CD14-positive monocyte (primary cell): Measurements from ENCODE around the gene ATF6. TPM values are rescaled to one million over a fixed set of nuclear protein-coding genes. Genes with fewer than 3 reads are reported as not detected.

Experiments
- DNase-seq, 3 donors: peaks; one replicate each; pipeline ENCODE4 v3.0.0-alpha.2; 2011 to 2022
- H2AFZ ChIP-seq: 2 replicates; pipeline ENCODE4 v1.6.0; 2012; ENCODE audit warnings: mild to moderate bottlenecking, low read depth, low read length, inconsistent platforms; ENCODE audit not compliant: insufficient read depth, poor library complexity, severe bottlenecking
- H3K27ac ChIP-seq, 2 donors: 1 replicate in 1 of 2; 2 replicates in 1 of 2; pipeline ENCODE4 v1.5.1; 2012 to 2013; ENCODE audit warnings: low read length in 2 of 2, control low read depth in 1 of 2, inconsistent platforms in 1 of 2, low read depth in 1 of 2, mild to moderate bottlenecking in 1 of 2
- H3K27me3 ChIP-seq, 2 donors: one replicate each; pipeline versions ENCODE4 v1.6.0 to v1.6.1; 2011 to 2013; ENCODE audit warnings: low read length in 2 of 2; ENCODE audit not compliant: control insufficient read depth in 2 of 2, insufficient read depth in 2 of 2
- H3K36me3 ChIP-seq, 2 donors: replicated peaks in 1 of 2; 1 replicate in 1 of 2; 2 replicates in 1 of 2; pipeline versions ENCODE4 v1.5.1 to v1.6.1; 2012 to 2013; ENCODE audit warnings: low read length in 2 of 2, control low read depth in 1 of 2, inconsistent platforms in 1 of 2, mild to moderate bottlenecking in 1 of 2; ENCODE audit not compliant: insufficient read depth in 2 of 2, control insufficient read depth in 1 of 2
- H3K4me1 ChIP-seq, 2 donors: 1 replicate in 1 of 2; 2 replicates in 1 of 2; pipeline versions ENCODE4 v1.5.1 to v1.6.1; 2012 to 2013; ENCODE audit warnings: low read length in 2 of 2, control low read depth in 1 of 2, inconsistent platforms in 1 of 2, mild to moderate bottlenecking in 1 of 2, moderate library complexity in 1 of 2; ENCODE audit not compliant: insufficient read depth in 2 of 2, control insufficient read depth in 1 of 2
- H3K4me2 ChIP-seq: replicated peaks from 2 replicates; pipeline ENCODE3; 2012; ENCODE audit warnings: low read length, moderate library complexity, mild to moderate bottlenecking; ENCODE audit not compliant: poor library complexity, severe bottlenecking; ENCODE audit errors: extremely low read depth
- H3K4me3 ChIP-seq, 3 experiments: fragments of 200-600 bp in 1 of 3; sonication (generic) in 1 of 3; replicated peaks in 1 of 3; 1 replicate in 2 of 3; 2 replicates in 1 of 3; pipeline ENCODE4 v1.5.1; 2011 to 2013; ENCODE audit warnings: low read length in 3 of 3, mild to moderate bottlenecking in 3 of 3, control low read depth in 2 of 3, low read depth in 2 of 3, inconsistent platforms in 1 of 3, moderate library complexity in 1 of 3
- H3K79me2 ChIP-seq: 2 replicates; pipeline ENCODE4 v1.6.0; 2012; ENCODE audit warnings: mild to moderate bottlenecking, control low read depth, inconsistent platforms, low read length, moderate library complexity; ENCODE audit not compliant: insufficient read depth
- H3K9ac ChIP-seq: 2 replicates; pipeline ENCODE4 v1.6.0; 2017; ENCODE audit warnings: low read length, mild to moderate bottlenecking; ENCODE audit not compliant: insufficient read depth, poor library complexity, severe bottlenecking
- H3K9me3 ChIP-seq, 2 donors: replicated peaks in 1 of 2; 1 replicate in 1 of 2; 2 replicates in 1 of 2; pipeline versions ENCODE4 v1.5.1 to v1.6.1; 2012 to 2013; ENCODE audit warnings: low read length in 2 of 2, control low read depth in 1 of 2; ENCODE audit not compliant: control insufficient read depth in 1 of 2, insufficient read depth in 1 of 2
- H4K20me1 ChIP-seq: 2 replicates; pipeline ENCODE4 v1.6.0; 2012; ENCODE audit warnings: mild to moderate bottlenecking, low read length, control low read depth, moderate library complexity; ENCODE audit not compliant: insufficient read depth
- H3K27ac Mint-ChIP-seq, 7 donors: one replicate each; pipeline ENCODE4 v1.8.0; 2020; ENCODE audit warnings: mild to moderate bottlenecking in 7 of 7, mixed read lengths in 7 of 7, moderate library complexity in 6 of 7, inconsistent platforms in 2 of 7
- H3K27me3 Mint-ChIP-seq, 3 donors: one replicate each; pipeline ENCODE4 v1.8.0; 2021 to 2022; ENCODE audit warnings: low read depth in 3 of 3, mild to moderate bottlenecking in 3 of 3, mixed read lengths in 3 of 3, moderate library complexity in 3 of 3, inconsistent platforms in 1 of 3
- H3K36me3 Mint-ChIP-seq, 2 donors: one replicate each; pipeline ENCODE4 v1.8.0; 2020; ENCODE audit warnings: mixed read lengths in 2 of 2, inconsistent platforms in 1 of 2, mild to moderate bottlenecking in 1 of 2
- H3K4me1 Mint-ChIP-seq: one replicate; pipeline ENCODE4 v1.8.0; 2020; ENCODE audit warnings: mild to moderate bottlenecking, mixed read lengths
- H3K4me3 Mint-ChIP-seq, 2 donors: one replicate each; pipeline ENCODE4 v1.8.0; 2020; ENCODE audit warnings: mild to moderate bottlenecking in 2 of 2, mixed read lengths in 2 of 2, moderate library complexity in 1 of 2
- H3K9me3 Mint-ChIP-seq, 7 donors: one replicate each; pipeline ENCODE4 v1.8.0; 2020 to 2022; ENCODE audit warnings: mixed read lengths in 7 of 7, mild to moderate bottlenecking in 6 of 7, moderate library complexity in 6 of 7, inconsistent platforms in 2 of 7
- CTCF ChIP-seq: fragments of 200-600 bp; IDR thresholded peaks from one replicate; pipeline ENCODE4 v1.8.0; 2022; ENCODE audit warnings: antibody characterized with exemption, mild to moderate bottlenecking
- WGBS: methylation state at CpG from one replicate; pipeline ENCODE4 v1.1.5; 2013; ENCODE audit warnings: missing lambda C conversion rate; ENCODE audit not compliant: insufficient coverage; 5-methylcytosine and 5-hydroxymethylcytosine counted together
- intact Hi-C, 2 donors: fragments of 100-400 bp; cut with micrococcal nuclease; formaldehyde crosslinking; loops; one replicate each; pipeline versions ENCODE4 v1.15.0 to v1.15.1; 2023
- polyA plus RNA-seq, 3 donors: library from polyadenylated mRNA; depleted of rRNA in 1 of 3; unstranded in 2 of 3; stranded (reverse) in 1 of 3; fragments of 300-500 nt in 2 of 3; fragments of >200 nt in 1 of 3; fragmentation: Illumina TruSeq in 2 of 3; gene quantifications; 1 replicate in 2 of 3; 2 replicates in 1 of 3; pipeline ENCODE4 v1.2.3, GENCODE V29; 2012 to 2021

Gene ATF6
- polyA plus RNA-seq, 3 donors: 13.4 to 25.6 (median 22.2) TPM

- Histone ChIP-seq H3K9ac (peak overlapping the region; percentile 29), H3K4me2 (peak overlapping the region; percentile 91), H3K4me3 (peak overlapping the region; percentile 25 to 77 (median 33)), H3K4me1 (peaks cover 44 to 62% of the 10 kb centered on the region in 2 donors), H3K27ac (no peak overlapping the region), H3K9me3 (no peaks in the 10 kb centered on the region), H2AFZ (peak overlapping the region; percentile 79), H3K27me3 (peaks cover 63 to 96% of the 10 kb centered on the region in 2 donors), H3K79me2 (no peaks in the 10 kb centered on the region), H4K20me1 (no peaks in the 10 kb centered on the region), H3K36me3 (no peaks in the 10 kb centered on the region)
- H3K27me3 Mint-ChIP-seq: peaks cover 92 to 100% (median 94%) of the 10 kb centered on the region in 3 donors
- TF ChIP-seq CTCF: no peak
- DNase-seq: peak in 1 of 3 donors; percentile 22
- intact Hi-C loops: no loop called here
- peak overlapping the region; percentile 78 to 97 for H3K4me3 Mint-ChIP-seq
- under 1% methylated on average over 29 of the region's 34 CpGs for WGBS
- H3K27ac Mint-ChIP-seq: peak overlapping the region in 1 of 7 donors; percentile 56
- H3K4me1 Mint-ChIP-seq: peaks cover 55% of the 10 kb centered on the region
- peaks cover 3 to 23% (median 14%) of the 10 kb centered on the region in 7 donors for H3K9me3 Mint-ChIP-seq
- peaks cover 10 to 11% of the 10 kb centered on the region in 2 donors for H3K36me3 Mint-ChIP-seq
Measured at GRCh38 chr1:161725908-161726472, 40.1 kb upstream of the ATF6 start.

GRCh38 chr1:161726473-161727255, 39.5 kb upstream of the ATF6 start:
- H3K27ac Mint-ChIP-seq: peak overlapping the region in 2 of 7 donors; percentile 8 to 28
- peak in 2 of 3 donors; percentile 36 to 42 for DNase-seq
- Histone ChIP-seq H2AFZ (peak overlapping the region; percentile 79), H3K9ac (peak overlapping the region; percentile 29), H3K27me3 (peaks cover 66 to 96% of the 10 kb centered on the region in 2 donors), H4K20me1 (no peaks in the 10 kb centered on the region), H3K9me3 (no peaks in the 10 kb centered on the region), H3K27ac (no peak overlapping the region), H3K36me3 (no peaks in the 10 kb centered on the region), H3K4me1 (peaks cover 37 to 55% of the 10 kb centered on the region in 2 donors), H3K4me3 (peak overlapping the region; percentile 25 to 77 (median 33)), H3K79me2 (no peaks in the 10 kb centered on the region), H3K4me2 (peak overlapping the region; percentile 91)
- no peak for TF ChIP-seq CTCF
- H3K4me1 Mint-ChIP-seq: peaks cover 49% of the 10 kb centered on the region
- peaks cover 10 to 11% of the 10 kb centered on the region in 2 donors for H3K36me3 Mint-ChIP-seq
- H3K9me3 Mint-ChIP-seq: peaks cover 3 to 23% (median 14%) of the 10 kb centered on the region in 7 donors
- H3K4me3 Mint-ChIP-seq: peak overlapping the region; percentile 78 to 97
- H3K27me3 Mint-ChIP-seq: peaks cover 95 to 100% (median 97%) of the 10 kb centered on the region in 3 donors
- under 1% methylated on average over 69 of the region's 83 CpGs for WGBS
- intact Hi-C loops: no loop called here
